HK-2 (cell line): ENCODE results near the gene GRIN3B.

Experiments
- DNase-seq: peaks from one replicate; pipeline ENCODE4 v3.0.0-alpha.2; 2018; ENCODE audit not compliant: unreplicated experiment

Gene GRIN3B

DNA sequence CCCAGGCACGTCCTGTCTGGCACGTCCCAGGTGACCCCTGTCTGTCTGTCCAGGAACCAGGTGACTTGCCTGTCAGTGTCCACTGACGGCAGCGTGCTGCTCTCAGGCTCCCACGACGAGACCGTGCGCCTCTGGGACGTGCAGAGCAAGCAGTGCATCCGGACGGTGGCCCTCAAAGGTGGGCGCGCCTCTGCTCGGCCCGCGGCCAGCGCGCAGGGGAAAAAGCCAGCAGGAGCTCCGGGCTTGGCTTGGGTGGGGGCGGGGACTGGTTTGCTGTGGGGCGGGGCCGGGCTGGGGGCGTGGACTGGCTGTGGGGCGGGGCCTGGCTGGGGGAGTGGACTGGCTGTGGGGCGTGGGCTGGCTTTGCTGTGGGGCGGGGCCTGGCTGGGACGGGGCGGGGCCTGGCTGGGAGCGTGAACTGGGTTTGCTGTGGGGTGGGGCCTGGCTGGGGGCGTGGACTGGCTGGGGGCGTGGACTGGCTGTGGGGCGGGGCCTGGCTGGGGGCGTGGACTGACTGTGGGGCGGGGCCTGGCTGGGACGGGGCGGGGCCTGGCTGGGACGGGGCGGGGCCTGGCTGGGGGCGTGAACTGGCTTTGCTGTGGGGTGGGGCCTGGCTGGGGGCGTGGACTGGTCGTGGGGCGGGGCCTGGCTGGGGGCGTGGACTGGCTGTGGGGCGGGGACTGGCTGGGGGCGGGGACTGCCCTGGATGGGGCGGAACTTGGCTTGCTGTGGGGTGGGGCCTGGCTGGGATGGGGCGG lies 8.9 kb upstream of the GRIN3B start:
- DNase-seq = peak; percentile 66

- DNase-seq = no peak
Measured at GRCh38 chr19:991932-992669, 8.1 kb upstream of the GRIN3B start.

DNA sequence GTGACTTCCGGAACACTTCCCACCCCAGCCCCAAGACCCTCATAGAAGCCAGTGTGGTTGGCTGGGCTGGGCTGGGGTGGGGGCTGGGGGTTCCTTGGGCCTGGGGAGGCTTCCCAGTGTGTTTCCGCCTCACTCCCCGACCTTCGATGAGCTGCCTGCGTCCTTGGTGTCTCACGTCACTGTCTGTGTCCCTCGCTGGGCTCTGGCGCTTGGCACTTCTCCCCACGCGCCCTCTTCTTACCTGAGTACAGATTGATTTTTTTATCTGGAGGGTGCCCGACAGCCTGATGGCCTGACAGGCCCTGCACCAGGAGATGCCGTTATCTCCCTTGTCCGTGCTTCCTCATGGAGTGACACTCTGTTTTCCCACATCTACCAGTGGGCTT lies 7.6 kb upstream of the GRIN3B start:
- DNase-seq = no peak

GRCh38 chr19:993361-993830 lies 6.8 kb upstream of the GRIN3B start:
- no peak for DNase-seq

DNA sequence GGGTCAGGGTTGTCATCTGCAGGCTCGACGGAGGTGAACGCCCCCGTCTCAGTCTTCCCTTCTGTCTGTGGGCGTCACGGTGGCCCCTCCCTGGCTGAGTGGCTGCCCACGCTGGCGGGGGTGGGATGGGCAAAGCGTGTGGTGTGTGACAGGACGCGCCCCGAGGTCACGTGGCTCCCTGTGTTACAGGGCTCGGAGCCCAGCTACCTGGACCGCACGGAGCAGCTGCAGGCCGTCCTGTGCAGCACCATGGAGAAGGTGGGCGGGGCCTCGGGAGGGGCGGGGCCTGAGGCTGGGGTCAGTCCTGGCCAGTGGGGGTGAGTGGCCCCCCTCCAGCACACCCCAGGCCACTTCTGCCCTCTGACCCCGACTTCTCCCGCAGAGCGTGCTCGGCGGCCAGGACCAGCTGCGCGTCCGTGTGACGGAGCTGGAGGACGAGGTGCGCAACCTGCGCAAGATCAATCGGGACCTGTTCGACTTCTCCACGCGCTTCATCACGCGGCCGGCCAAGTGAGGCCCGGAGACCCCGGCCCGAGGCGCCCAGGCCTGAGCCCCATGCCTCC lies 6.3 kb upstream of the GRIN3B start:
- DNase-seq = no peak

- no peak for DNase-seq
Measured at GRCh38 chr19:994516-994915, 5.7 kb upstream of the GRIN3B start.

DNA sequence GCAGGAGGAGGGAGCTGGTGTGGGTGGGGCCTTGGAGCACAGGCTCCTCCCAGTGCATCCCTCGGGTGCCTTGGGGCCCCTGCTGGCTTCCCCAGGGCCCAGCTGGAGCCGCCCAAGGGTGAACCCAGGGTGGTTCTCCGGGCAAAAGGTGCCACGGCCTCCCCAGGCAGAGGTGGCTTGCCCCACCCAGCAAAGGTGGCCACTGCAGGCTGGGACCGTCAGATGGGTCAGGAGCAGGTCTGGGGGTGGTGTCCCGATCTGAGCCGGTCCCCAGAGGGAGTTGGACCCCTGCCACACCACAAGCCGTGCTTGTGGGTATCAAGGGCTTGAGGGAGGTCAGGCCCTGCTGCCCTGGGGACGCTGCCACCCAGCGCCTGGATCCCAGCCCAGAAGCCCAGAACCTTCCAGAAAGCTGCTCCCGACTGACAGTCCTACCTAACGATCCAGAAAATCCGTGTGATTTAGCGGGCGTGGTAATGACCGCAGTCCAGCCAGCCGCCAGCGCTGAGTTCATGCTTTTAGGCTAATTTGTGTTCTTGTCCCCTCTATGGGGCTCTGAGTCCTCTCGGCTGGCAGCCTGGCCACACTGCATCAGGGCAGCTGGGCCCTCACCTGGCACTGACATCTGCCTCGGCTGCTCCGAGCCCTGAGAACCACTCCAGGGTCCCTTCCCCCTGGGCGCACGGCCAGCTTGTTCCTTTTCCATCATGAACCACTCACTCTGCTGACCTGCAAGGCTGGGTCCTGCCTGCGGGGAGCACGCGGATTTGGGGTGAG lies 5.0 kb upstream of the GRIN3B start:
- DNase-seq = peak; percentile 75

- peak; percentile 78 for DNase-seq
Measured at GRCh38 chr19:996051-996838, 4.0 kb upstream of the GRIN3B start.

DNA sequence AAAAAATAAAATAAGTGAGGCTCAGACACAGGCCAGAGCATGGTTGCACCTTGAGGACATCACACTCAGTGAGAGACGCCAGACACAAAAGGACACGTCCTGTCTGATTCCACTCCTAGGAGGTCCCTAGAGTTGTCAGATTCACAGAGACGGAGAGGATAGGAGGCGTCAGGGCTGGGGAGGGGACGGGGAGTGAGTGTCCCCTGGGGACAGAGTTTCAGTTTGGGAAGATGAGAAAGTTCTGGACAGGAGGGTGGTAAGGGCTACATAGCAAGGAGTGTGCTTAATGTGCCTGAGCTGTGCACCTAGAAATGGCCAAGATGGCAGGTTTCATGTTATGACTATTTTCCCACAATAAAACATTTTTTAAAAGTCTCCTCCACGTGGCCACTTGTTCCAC lies 2.2 kb upstream of the GRIN3B start:
- DNase-seq = no peak

- DNase-seq = no peak
Measured at GRCh38 chr19:999379-999719, 870 bp upstream of the GRIN3B start.

DNA sequence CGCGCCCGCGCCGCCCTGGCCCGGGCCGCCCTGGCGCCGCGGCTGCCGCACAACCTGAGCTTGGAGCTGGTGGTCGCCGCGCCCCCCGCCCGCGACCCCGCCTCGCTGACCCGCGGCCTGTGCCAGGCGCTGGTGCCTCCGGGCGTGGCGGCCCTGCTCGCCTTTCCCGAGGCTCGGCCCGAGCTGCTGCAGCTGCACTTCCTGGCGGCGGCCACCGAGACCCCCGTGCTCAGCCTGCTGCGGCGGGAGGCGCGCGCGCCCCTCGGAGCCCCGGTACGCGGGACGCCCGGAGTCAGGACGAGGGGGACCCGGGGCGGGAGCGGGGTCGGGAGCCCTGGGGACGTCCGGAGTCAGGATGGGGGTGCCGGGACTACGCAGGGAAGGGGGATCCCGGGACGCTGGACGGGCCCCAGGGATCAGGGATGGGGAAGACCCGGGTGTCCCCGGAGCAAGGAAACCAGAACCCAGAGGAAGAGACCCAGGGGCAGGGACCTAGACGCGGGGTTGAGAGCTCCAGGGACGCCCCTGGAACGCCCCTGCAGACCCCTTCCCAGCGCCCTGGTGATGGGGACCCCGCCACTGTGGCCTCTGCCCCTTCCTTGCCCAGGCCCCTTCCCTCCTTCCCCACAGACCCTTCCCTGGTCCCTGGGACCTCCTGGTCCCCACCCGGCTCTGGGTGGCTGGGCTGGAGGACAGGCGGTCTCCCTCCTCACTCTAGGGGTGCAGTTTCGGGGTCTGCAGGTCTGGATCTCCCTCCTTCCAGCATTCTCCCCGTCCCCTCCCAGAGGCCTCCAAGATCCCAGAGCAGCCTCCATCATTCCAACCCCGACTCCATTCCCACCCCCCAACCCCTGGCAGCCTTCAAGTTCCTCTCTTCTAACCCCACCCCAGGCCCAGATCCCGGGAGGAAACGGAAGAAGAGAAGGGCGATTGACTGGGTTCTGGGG lies 645 bp downstream of the GRIN3B start:
- DNase-seq = no peak

DNA sequence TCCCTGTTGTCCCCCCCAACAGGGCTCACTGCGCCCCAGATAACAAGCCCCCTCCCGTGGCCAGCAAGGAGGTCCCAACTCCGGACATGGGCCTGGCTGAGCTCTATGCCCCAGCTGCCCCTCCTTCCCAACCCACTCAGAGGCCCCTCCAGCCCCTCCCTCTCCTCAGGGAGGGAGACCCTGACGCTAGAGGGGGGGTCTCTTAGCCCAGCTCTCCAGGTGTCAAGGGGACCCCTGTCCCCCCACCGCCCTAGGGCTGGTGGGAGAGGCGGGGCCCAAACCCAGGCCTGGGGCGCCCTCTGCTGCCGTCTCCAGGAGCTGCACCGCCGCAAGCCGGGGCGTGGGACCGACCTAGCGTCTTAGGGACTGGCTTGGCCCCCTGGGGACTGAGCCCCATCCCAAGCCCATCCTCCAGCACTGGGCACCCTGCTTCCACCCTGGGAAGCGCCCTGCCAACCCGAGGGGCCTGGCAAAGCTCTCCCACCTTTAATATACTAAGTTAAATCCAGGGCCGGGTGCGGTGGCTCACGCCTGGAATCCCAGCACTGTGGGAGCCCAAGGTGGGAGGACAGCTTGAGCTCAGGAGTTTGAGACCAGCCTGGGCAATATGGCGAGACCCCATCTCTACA lies 1.4 kb downstream of the GRIN3B start:
- peak; percentile 71 for DNase-seq

GRCh38 chr19:1002600-1002999 lies 2.4 kb downstream of the GRIN3B start:
- no peak for DNase-seq

DNA sequence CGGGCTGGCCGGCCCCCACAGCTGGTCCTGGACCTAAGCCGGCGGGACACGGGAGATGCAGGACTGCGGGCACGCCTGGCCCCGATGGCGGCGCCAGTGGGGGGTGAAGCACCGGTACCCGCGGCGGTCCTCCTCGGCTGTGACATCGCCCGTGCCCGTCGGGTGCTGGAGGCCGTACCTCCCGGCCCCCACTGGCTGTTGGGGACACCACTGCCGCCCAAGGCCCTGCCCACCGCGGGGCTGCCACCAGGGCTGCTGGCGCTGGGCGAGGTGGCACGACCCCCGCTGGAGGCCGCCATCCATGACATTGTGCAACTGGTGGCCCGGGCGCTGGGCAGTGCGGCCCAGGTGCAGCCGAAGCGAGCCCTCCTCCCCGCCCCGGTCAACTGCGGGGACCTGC lies 3.1 kb downstream of the GRIN3B start:
- DNase-seq = no peak

DNA sequence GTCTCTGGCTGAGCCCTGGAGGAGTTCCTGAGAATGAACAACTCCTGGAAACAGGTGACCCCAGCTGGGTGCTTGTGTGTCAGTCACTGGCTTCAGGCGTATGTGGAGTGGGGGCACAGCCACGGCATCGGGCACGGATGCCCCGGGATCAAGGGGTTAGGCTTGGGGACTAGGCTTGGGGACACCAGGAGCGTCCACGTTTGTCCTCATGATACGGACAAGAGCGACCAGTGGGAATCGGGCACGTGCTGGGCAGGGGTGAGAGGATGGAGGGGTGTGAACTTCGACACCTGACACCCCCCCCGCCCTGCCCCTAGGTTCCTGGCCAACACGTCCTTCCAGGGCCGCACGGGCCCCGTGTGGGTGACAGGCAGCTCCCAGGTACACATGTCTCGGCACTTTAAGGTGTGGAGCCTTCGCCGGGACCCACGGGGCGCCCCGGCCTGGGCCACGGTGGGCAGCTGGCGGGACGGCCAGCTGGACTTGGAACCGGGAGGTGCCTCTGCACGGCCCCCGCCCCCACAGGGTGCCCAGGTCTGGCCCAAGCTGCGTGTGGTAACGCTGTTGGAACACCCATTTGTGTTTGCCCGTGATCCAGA lies 4.1 kb downstream of the GRIN3B start:
- DNase-seq = no peak

GRCh38 chr19:1004803-1005664 lies 4.8 kb downstream of the GRIN3B start:
- DNase-seq = no peak

DNA sequence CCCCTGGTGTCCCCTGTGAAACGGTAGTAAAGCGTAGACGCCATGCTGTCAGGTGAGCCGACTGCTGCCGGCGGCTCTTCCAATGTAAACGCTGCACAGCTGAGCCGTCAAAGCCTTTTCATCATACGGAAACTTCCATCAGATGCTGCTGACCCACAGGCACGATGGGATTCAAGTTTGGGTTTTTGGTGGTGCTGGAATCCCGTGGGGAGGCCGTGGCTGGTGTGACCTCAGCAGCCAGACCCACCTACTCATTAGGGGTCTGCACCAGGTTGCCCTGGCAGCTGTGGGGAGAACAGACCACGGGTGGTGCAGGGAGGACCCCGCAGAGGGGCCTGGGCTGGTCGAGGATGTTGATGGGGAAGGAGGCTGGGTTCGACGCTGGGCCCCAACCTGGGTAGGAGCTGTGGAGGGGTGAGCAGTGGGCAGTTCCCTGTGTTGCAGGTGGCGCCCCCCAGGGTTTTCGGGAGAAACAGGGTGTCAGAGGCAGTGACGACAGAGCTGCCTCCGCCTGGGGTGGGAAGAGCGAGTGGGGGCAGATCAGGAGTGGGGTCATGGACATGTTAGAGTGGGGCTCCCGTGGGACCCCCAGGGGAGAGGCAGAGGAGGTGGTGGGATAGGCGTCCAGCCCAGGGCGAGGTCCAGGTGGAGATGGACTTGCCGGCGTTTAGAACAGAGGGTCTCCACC lies 6.6 kb downstream of the GRIN3B start:
- DNase-seq = no peak
